HepG2 (cell line): ENCODE data around the gene DSG2. TPM values are rescaled to one million over a fixed set of nuclear protein-coding genes. Genes with fewer than 3 reads are reported as not detected.

ENCODE experiments used
- ESRRA ChIP-seq: sonication (generic); formaldehyde crosslinking; IDR thresholded peaks from 2 replicates; pipeline ENCODE4 v1.5.1; 2020; ENCODE audit warnings: mild to moderate bottlenecking, low read depth, missing genetic modification reagents
- GTF2F1 ChIP-seq: fragments of 150-350 bp; IDR thresholded peaks from 2 replicates; pipeline ENCODE4 v1.6.1; 2014; ENCODE audit warnings: low read length
- HDAC2 ChIP-seq: sonication (generic); formaldehyde crosslinking; IDR thresholded peaks from 2 replicates; pipeline ENCODE4 v1.4.0; 2020; ENCODE audit warnings: missing genetic modification reagents
- MAFG ChIP-seq: sonication (generic); formaldehyde crosslinking; IDR thresholded peaks from 2 replicates; pipeline ENCODE4 v1.5.1; 2020; ENCODE audit warnings: mild to moderate bottlenecking, missing genetic modification reagents
- PAWR ChIP-seq: sonication (generic); formaldehyde crosslinking; IDR thresholded peaks from 2 replicates; pipeline ENCODE4 v1.4.0; 2020; ENCODE audit warnings: missing genetic modification reagents, mild to moderate bottlenecking, borderline replicate concordance
- PHB2 ChIP-seq: fragments of 450-650 bp; IDR thresholded peaks from 2 replicates; pipeline ENCODE4 v1.6.1; 2018; ENCODE audit not compliant: partially characterized antibody
- TBX3 ChIP-seq: fragments of 450-650 bp; IDR thresholded peaks from 2 replicates; pipeline ENCODE4 v1.6.1; 2017; ENCODE audit warnings: antibody characterized with exemption, mild to moderate bottlenecking, inconsistent platforms, borderline replicate concordance
- ZBTB21 ChIP-seq: sonication (generic); formaldehyde crosslinking; IDR thresholded peaks from 2 replicates; pipeline ENCODE4 v1.4.0; 2020; ENCODE audit warnings: missing genetic modification reagents
- ZMYM2 ChIP-seq: sonication (generic); formaldehyde crosslinking; IDR thresholded peaks from 2 replicates; pipeline ENCODE4 v1.8.0; 2022; ENCODE audit warnings: mild to moderate bottlenecking, missing genetic modification reagents
- ZNF230 ChIP-seq: sonication (generic); formaldehyde crosslinking; IDR thresholded peaks from 2 replicates; pipeline ENCODE4 v1.4.0; 2020; ENCODE audit warnings: mild to moderate bottlenecking, missing genetic modification reagents
- ZNF253 ChIP-seq: sonication (generic); formaldehyde crosslinking; IDR thresholded peaks from 2 replicates; pipeline ENCODE4 v1.8.0; 2022; ENCODE audit warnings: mild to moderate bottlenecking, missing genetic modification reagents, borderline replicate concordance
- ZNF337 ChIP-seq: sonication (generic); formaldehyde crosslinking; IDR thresholded peaks from 2 replicates; pipeline ENCODE4 v1.5.1; 2020; ENCODE audit warnings: missing genetic modification reagents, low read depth, mild to moderate bottlenecking, borderline replicate concordance
- ZNF556 ChIP-seq: sonication (generic); formaldehyde crosslinking; IDR thresholded peaks from 2 replicates; pipeline ENCODE4 v1.4.0; 2020; ENCODE audit warnings: mild to moderate bottlenecking, missing genetic modification reagents, borderline replicate concordance
- polyA plus RNA-seq, 8 experiments: library from polyadenylated mRNA; depleted of rRNA in 3 of 8; stranded (reverse) in 7 of 8; unstranded in 1 of 8; fragments of >200 nt; fragmentation: Illumina TruSeq in 4 of 8; extraction: Trizol in 4 of 8; gene quantifications; 2 replicates each; pipeline versions ENCODE4 v1.2.1 to v1.2.3, GENCODE V29; 2011 to 2016; ENCODE audit warnings: low read depth in 4 of 8, missing spikeins in 1 of 8, mixed read lengths in 1 of 8; ENCODE audit not compliant: insufficient read depth in 1 of 8
- total RNA-seq, 5 experiments: library from RNA; depleted of rRNA; stranded (reverse); fragments of >200 nt; fragmentation: Illumina TruSeq; extraction: Trizol; gene quantifications; 2 replicates each; pipeline ENCODE4 v1.2.3, GENCODE V29; 2016; ENCODE audit warnings: low read depth in 1 of 5
- TF ChIP-seq, protein P1 (sequence below): sonication (generic); formaldehyde crosslinking; IDR thresholded peaks from 2 replicates; pipeline ENCODE4 v1.4.0; 2020; ENCODE audit warnings: missing genetic modification reagents
- TF ChIP-seq, protein P2 (sequence below), 2 experiments: sonication (generic) in 1 of 2; formaldehyde crosslinking in 1 of 2; IDR thresholded peaks; 2 replicates each; pipeline versions ENCODE4 v1.6.1 to v1.9.0; 2014 to 2022; ENCODE audit warnings: antibody characterized with exemption in 1 of 2, borderline replicate concordance in 1 of 2, inconsistent platforms in 1 of 2, low read depth in 1 of 2, missing genetic modification reagents in 1 of 2
- TF ChIP-seq, protein P3 (sequence below): sonication (generic); formaldehyde crosslinking; IDR thresholded peaks from 2 replicates; pipeline ENCODE4 v1.8.0; 2022; ENCODE audit warnings: mild to moderate bottlenecking, missing genetic modification reagents, moderate library complexity

DSG2 gene
- total and polyA plus RNA-seq, 2 of the 13 experiments (the other 11 are each of a cell fraction or from before 2014, with no cell fraction given): 23.3 to 66.7 TPM

DNA sequence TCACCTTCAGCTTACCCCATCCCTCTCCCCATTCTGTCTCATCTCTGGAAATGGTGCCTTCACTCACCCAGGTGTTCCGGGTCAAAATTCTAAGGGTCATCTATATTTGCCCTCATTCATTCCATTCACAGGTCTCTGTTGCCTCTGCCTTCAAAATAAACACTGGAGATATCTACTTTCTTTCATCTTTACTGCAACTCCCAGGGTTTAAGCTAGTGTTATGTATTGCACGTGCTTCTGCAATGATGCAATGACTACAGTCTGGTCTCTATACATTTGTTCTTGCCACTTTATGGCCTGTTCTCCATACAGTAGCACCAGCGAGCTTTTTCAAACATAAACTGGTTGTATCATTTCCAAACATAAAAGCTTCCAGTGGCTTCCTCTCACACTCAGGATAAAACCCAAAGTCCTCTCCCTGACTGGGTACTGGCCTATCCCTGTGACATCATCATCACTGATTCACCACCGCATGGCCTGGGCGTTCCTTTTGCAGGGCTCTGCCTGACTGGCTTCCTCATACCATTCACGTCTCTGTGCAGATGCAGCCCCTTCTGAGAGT, 14.3 kb downstream of the DSG2 start (continued):
- peak; percentile 90 for TF ChIP-seq ZMYM2 (CRISPR knock-in tag)
- TF ChIP-seq, protein P1, sequence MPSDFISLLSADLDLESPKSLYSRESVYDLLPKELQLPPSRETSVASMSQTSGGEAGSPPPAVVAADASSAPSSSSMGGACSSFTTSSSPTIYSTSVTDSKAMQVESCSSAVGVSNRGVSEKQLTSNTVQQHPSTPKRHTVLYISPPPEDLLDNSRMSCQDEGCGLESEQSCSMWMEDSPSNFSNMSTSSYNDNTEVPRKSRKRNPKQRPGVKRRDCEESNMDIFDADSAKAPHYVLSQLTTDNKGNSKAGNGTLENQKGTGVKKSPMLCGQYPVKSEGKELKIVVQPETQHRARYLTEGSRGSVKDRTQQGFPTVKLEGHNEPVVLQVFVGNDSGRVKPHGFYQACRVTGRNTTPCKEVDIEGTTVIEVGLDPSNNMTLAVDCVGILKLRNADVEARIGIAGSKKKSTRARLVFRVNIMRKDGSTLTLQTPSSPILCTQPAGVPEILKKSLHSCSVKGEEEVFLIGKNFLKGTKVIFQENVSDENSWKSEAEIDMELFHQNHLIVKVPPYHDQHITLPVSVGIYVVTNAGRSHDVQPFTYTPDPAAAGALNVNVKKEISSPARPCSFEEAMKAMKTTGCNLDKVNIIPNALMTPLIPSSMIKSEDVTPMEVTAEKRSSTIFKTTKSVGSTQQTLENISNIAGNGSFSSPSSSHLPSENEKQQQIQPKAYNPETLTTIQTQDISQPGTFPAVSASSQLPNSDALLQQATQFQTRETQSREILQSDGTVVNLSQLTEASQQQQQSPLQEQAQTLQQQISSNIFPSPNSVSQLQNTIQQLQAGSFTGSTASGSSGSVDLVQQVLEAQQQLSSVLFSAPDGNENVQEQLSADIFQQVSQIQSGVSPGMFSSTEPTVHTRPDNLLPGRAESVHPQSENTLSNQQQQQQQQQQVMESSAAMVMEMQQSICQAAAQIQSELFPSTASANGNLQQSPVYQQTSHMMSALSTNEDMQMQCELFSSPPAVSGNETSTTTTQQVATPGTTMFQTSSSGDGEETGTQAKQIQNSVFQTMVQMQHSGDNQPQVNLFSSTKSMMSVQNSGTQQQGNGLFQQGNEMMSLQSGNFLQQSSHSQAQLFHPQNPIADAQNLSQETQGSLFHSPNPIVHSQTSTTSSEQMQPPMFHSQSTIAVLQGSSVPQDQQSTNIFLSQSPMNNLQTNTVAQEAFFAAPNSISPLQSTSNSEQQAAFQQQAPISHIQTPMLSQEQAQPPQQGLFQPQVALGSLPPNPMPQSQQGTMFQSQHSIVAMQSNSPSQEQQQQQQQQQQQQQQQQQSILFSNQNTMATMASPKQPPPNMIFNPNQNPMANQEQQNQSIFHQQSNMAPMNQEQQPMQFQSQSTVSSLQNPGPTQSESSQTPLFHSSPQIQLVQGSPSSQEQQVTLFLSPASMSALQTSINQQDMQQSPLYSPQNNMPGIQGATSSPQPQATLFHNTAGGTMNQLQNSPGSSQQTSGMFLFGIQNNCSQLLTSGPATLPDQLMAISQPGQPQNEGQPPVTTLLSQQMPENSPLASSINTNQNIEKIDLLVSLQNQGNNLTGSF: no peak
- TF ChIP-seq ZNF253 (CRISPR knock-in tag): no peak
- peak; percentile 100 for TF ChIP-seq TBX3
- TF ChIP-seq GTF2F1: no peak
- no peak for TF ChIP-seq ZNF337 (CRISPR knock-in tag)
- TF ChIP-seq ZBTB21 (CRISPR knock-in tag): peak; percentile 77; the same call in 1 of the 2 replicates
- TF ChIP-seq, protein P2, sequence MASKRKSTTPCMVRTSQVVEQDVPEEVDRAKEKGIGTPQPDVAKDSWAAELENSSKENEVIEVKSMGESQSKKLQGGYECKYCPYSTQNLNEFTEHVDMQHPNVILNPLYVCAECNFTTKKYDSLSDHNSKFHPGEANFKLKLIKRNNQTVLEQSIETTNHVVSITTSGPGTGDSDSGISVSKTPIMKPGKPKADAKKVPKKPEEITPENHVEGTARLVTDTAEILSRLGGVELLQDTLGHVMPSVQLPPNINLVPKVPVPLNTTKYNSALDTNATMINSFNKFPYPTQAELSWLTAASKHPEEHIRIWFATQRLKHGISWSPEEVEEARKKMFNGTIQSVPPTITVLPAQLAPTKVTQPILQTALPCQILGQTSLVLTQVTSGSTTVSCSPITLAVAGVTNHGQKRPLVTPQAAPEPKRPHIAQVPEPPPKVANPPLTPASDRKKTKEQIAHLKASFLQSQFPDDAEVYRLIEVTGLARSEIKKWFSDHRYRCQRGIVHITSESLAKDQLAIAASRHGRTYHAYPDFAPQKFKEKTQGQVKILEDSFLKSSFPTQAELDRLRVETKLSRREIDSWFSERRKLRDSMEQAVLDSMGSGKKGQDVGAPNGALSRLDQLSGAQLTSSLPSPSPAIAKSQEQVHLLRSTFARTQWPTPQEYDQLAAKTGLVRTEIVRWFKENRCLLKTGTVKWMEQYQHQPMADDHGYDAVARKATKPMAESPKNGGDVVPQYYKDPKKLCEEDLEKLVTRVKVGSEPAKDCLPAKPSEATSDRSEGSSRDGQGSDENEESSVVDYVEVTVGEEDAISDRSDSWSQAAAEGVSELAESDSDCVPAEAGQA (IDR thresholded peaks at IDR 0.05; ENCODE audit: low read depth): no peak
- TF ChIP-seq, protein P2 (CRISPR knock-in tag; IDR thresholded peaks at IDR 0.05; ENCODE audit: borderline replicate concordance): 0 out of 2 replicates have a peak, but pooled peaks have one; percentile 50
- TF ChIP-seq, protein P3, sequence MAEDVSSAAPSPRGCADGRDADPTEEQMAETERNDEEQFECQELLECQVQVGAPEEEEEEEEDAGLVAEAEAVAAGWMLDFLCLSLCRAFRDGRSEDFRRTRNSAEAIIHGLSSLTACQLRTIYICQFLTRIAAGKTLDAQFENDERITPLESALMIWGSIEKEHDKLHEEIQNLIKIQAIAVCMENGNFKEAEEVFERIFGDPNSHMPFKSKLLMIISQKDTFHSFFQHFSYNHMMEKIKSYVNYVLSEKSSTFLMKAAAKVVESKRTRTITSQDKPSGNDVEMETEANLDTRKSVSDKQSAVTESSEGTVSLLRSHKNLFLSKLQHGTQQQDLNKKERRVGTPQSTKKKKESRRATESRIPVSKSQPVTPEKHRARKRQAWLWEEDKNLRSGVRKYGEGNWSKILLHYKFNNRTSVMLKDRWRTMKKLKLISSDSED: no peak
- no peak for TF ChIP-seq ZNF230 (CRISPR knock-in tag)
- peak; percentile 70; the same call in 1 of the 2 replicates for TF ChIP-seq ZNF556 (CRISPR knock-in tag)
- TF ChIP-seq HDAC2 (CRISPR knock-in tag): peak; percentile 98
- TF ChIP-seq PAWR (CRISPR knock-in tag): no peak
- no peak for TF ChIP-seq MAFG (CRISPR knock-in tag)
- TF ChIP-seq ESRRA: peak; percentile 81; the same call in 1 of the 2 replicates
- TF ChIP-seq PHB2: no peak
